ENCODE measurements around the gene TSC2.
A peak's percentile ranks its signal among the peaks of the same experiment; 100 is the strongest.
"Not testable (repeated sequence)": the region's sequence is repeated elsewhere in the genome, so short reads cannot be mapped to it uniquely, and the experiment has no call there.

Gene TSC2

GRCh38 chr16:2009791-2010510 lies 37.8 kb upstream of the TSC2 start, which contains the start of gene ZNF598:
Gene ZNF598, minus strand, starts transcription at chr16:2009821.
- DNase-seq (ENCODE audit: low spot score) = peak; percentile 89

GRCh38 chr16:2011726-2012125 lies 36.1 kb upstream of the TSC2 start:
- DNase-seq (ENCODE audit: low spot score) = not testable (repeated sequence)

GRCh38 chr16:2013527-2013926 lies 34.3 kb upstream of the TSC2 start:
- DNase-seq (ENCODE audit: low spot score) = no peak

- no peak for DNase-seq (ENCODE audit: low spot score)
Observed at GRCh38 chr16:2015117-2015946, 32.5 kb upstream of the TSC2 start.

GRCh38 chr16:2015947-2016208 lies 31.9 kb upstream of the TSC2 start:
- no peak for DNase-seq (ENCODE audit: low spot score)

- no peak for DNase-seq (ENCODE audit: low spot score)
Observed at GRCh38 chr16:2016407-2016922, 31.3 kb upstream of the TSC2 start.

- no peak for DNase-seq (ENCODE audit: low spot score)
Observed at GRCh38 chr16:2019518-2019920, 28.3 kb upstream of the TSC2 start, which contains the start of gene NPW. Gene NPW, plus strand, starts transcription at chr16:2019785.

GRCh38 chr16:2019921-2020831 lies 27.6 kb upstream of the TSC2 start:
- no peak for DNase-seq (ENCODE audit: low spot score)

- DNase-seq (ENCODE audit: low spot score) = peak; percentile 87
Observed at GRCh38 chr16:2022723-2023091, 25.1 kb upstream of the TSC2 start.

GRCh38 chr16:2023092-2024031 lies 24.4 kb upstream of the TSC2 start:
- DNase-seq (ENCODE audit: low spot score) = peak; percentile 97

- no peak for DNase-seq (ENCODE audit: low spot score)
Observed at GRCh38 chr16:2024032-2024420, 23.8 kb upstream of the TSC2 start.

- no peak for DNase-seq (ENCODE audit: low spot score)
Observed at GRCh38 chr16:2025251-2025650, 22.5 kb upstream of the TSC2 start.

- no peak for DNase-seq (ENCODE audit: low spot score)
Observed at GRCh38 chr16:2025878-2026460, 21.8 kb upstream of the TSC2 start.

GRCh38 chr16:2026461-2027023 lies 21.2 kb upstream of the TSC2 start, which contains the start of gene NHERF2:
Gene NHERF2, plus strand, starts transcription at chr16:2026902. Its CDS starts 104 bp downstream, at chr16:2027006.
- peak; percentile 79 for DNase-seq (ENCODE audit: low spot score)

- peak; percentile 81 for DNase-seq (ENCODE audit: low spot score)
Observed at GRCh38 chr16:2027024-2028010, 20.5 kb upstream of the TSC2 start.

GRCh38 chr16:2028146-2028545 lies 19.6 kb upstream of the TSC2 start:
- no peak for DNase-seq (ENCODE audit: low spot score)

GRCh38 chr16:2028620-2029220 lies 19.1 kb upstream of the TSC2 start:
- no peak for DNase-seq (ENCODE audit: low spot score)

- no peak for DNase-seq (ENCODE audit: low spot score)
Observed at GRCh38 chr16:2029350-2029749, 18.4 kb upstream of the TSC2 start.

- no peak for DNase-seq (ENCODE audit: low spot score)
Observed at GRCh38 chr16:2030036-2030435, 17.7 kb upstream of the TSC2 start.
